Activated CD8-positive, alpha-beta memory T cell treated with anti-CD3 and anti-CD28 coated beads, Interleukin-2, amount 50 U/mL, for 48 hours (primary cell): ENCODE data around the gene TSPAN14.

ENCODE experiments used
- DNase-seq: peaks from one replicate; pipeline ENCODE4 v3.0.0-alpha.2; 2020

TSPAN14 gene

DNA sequence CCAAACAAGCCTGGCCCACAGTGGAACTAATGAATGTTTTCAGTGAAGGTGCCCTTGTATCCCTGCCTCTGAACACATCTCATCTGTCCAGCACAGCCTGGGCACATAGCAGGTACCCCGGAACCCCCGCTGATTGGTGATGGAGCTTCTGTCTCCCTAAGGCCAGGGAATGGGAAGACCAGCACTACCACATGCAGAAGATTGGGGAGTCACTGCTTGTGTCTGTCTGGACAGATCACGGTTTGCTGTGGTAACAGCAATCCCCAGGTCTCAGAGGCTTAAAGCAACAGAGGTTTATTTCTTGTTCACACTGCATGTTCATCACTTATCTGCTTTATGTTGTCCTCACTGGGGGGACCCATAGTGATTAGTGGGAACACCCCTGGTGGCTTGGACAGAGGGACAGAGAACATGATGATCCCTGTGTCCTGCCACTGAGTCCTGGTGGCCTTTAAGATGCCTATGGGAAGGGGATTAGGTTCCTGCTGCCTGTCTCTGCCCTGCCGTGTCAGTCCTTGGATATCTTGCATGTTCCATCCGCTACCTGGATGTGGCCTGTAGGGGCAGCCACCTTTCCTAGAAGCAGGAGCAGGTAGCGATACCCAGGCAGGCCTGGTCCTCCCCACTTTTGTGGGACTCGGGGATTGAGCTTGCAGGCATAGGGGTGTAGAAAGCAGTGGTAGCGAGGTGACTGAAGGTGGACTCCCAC, 3.6 kb downstream of the TSPAN14 start:
- DNase-seq, result no peak

DNA sequence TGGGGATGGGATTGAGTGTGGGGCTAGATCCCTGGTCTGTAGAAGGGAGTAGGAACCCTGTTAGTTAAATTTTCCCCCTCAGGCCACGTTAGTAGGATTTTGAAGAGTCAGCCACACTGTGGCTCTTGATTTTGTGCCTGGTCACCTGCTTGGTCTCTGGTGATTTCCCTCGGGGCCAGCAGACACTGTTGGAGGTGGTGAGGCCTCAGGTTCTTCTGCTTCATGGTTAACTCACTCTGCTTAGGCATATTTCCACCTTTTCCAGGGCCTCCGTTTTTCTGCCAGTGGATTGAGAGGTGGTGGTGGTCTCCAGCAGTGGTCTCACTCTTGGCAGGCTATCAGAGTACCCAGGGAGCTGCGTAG, 4.1 kb downstream of the TSPAN14 start:
- no peak for DNase-seq

DNA sequence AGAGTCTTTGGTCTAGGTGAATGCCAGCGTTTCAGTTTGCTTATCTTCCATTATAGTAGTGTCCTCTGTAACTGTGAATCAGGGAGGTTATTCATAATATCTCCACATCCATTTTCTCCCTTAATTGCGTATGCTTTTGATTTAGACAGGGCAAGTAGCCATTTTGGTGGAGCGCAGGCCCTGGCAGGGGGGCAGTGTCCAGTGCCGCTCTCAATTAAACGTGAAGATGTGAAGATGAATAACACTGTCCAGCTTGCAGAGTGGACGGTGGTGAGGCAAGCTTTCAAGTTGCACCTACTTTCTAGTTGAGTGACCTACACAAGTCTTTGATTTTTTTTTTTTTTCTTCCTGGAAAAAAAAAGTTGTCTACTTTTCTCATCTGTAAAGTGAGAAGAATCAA, 4.5 kb downstream of the TSPAN14 start:
- DNase-seq, result no peak

DNA sequence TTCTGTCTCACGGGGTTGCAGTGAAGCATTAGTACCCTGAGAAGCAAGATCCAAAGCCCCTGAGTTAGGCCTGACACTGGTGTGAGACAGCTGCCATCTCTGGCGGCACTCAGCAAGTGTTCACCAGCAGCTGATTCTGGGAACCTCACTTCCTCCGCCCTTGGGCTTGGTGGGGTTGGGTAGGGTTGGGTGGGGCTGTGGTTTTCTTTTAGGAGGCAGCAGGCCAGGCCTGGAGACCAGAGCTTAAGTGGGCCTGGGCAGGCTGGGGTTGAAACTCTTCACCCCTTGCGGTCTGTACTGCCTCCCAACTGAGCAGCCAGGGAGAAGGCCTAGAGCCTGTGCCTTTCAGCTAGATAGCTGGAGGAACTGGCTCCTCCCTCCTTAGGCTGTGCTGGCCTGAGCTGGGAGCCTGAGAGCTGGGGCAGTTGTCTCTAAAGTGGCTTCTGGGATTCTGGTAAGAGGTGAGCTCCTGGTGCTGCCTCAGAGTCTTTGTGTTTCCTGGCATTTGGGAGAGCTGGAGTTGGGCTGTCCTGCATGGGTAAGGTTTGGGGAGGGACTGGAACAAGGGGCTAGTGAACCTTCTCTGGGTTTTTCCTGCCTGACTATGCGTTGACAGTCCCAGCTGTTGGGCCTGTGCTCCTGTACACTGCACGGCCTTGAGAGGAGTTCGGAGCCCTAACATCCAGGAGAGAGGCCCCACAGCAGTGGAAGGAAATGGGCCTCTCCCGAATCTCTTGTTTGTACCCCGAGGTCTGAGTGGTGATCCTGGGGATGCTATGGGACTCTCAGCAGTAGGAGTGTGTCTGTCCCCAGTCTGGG, 5.1 kb downstream of the TSPAN14 start:
- peak; percentile 77 for DNase-seq

DNA sequence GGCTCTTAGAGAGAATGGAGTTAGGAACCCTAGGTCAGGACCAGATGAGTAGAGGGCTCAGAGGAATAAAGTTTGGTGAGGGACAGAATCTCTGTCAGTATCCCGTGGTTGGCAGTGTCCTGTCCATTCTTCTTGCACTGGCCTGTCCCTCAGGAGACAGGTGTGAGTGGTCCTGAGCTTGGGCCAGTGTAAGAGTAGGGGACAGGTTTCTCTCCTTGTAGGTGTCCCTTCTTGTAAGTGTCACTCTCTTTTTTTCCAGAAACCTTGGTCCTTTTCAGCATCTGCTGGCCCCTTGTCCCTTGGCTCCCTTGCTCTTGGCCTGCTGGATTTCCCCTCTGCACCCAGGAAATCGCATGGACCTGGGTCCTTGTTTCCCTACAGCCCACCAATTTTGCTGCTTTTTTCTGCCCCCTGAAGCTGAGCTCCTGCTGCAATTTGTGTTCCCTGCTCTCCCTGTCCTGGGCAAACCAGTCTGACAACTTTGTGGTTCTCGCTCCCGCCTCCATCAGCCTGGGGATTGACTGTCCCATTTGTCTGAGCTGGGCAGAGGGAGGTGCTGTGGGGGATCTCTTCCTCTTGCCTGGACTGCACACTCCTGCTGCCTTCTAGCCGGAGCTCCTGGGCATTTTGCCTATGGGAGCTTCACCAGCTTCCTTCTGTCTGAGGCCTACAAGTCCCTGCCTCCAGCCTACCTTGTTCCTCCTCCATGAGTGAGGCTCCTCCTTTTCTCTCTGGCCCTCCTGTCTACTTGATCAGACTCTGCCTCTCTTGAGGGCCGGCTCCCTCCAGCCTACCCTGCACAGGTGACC, 6.5 kb downstream of the TSPAN14 start:
- no peak for DNase-seq

DNA sequence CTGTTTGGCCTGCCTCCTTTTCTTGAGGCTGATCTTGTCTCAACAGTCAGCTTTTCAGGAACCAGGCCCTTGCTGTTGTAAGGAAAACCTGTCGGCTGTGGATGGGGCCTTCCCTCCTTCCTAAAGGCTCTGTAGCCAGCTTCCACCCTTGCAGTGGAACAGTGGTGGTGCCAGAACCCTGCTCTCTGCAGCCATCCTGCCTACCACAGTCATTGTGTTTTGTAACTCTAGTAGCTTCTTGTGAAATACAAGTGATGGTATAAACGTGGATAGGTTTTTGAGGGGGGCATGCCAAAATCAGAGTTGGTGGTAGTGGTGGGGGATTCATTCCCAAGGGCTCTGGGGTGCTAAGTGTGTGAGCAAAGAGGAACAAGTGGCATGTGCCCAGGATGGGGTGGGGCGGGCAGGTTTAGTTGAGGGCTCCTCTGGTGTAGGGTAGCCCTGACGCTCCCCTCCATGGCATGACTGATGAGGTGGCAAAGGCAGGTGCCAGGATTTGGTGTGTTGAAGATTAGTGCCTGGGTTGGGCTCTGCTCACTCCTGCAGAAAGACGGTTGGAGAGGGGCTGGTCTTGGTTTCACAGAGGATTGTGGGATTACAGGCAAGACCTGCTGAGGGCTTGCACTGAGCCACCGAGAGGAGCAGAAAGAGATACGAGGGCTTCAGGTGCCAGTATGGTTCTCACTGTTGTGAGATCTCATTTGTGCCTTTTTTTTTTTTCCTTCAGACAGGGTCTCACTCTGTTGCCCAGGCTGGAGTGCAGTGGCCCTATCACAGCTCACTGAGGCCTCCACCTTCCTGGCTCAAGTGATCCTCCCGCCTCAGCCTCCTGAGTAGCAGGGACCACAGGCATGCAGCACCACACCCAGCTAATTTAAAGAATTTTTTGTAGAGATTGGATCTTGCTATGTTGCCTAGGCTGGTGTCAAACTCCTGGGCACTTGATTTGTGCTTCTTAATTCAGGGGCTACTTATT, 7.4 kb downstream of the TSPAN14 start:
- DNase-seq, result no peak

DNA sequence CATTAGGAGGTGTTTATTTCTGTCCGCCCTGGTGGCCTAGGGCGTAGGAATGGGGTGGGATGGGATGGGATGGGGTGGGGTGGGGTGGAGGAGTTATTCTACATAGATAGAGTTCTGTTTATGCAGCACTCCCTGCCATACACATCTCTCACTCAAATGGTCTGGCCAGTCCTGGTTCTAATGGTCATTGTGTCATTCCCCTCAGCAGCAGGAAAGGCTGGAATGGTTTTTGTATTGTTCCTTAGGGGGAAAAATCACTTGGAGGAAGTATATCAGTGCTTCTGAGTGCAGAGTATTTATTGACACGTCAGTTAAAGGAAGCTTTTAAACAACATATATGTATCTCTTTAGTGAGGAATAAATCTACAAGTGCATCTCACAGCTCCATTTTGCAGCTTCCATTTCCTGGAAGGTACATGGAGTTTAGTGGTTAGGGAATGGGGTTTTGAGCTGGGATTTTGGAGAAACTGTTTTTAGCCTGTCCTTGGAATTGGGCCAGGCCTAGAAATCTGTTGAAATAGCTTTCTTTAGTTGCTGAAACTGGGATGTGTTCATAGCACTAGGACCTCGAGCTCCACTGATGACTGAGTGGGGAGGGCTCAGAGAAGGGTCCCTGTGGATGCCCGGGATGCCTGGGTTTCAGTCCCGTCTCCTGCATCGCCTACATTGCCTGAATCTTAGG, 8.3 kb downstream of the TSPAN14 start:
- no peak for DNase-seq

DNA sequence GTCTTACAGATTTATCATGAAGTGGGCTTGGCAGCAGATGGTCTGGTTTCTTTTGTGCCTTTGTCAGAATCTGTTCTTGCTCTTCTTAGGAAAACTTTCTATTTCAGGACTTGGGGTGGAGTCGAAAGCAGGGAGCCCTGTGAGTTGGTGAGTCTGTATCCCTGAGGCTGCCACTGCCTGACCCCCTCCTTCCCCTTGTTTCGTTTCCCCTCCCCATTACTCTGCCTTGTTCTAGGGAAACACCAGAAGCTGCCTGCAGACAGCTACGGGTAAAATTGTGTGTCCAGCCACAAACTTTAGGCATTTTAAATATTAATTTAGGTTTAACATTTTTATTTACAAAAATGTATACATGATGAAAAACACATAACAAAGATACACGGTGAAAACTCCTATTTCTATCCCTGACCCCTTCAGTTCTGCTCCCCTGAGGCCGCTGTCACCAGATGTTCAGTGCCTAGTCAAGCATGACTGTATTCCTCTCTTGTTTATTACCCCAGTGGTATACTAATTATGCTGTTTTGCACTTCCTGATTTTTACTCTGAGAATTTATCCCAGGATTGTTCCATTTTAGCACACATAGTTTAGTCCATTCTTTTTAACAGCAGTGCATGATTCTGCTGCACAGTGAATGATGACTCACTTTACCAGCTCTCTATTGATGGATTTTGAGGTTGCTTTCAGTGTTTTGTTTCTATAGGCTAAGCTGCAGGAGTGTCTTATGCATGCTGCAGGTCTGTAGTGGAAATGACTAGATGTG, 9.1 kb downstream of the TSPAN14 start:
- DNase-seq, result no peak

DNA sequence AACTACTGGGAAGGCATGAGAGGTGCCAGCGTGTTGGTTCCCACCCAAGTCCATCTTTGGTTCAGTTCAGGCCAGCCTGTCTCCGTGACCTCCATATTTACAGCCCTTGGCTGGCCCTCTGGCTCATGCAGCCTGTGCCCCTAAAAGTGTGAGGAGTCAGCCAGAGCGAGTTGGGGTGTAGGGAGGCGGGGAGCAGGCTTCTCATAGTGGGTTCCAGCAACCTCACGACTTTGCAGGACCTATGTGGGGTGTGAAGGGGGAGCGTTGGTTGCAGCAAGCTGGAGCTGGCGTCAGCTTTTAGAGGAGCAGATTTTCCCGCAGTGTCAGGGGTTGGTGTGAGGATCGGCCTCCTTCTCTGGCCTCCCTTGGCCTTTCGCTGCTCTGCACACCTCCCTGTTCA, 9.8 kb downstream of the TSPAN14 start:
- no peak for DNase-seq

DNA sequence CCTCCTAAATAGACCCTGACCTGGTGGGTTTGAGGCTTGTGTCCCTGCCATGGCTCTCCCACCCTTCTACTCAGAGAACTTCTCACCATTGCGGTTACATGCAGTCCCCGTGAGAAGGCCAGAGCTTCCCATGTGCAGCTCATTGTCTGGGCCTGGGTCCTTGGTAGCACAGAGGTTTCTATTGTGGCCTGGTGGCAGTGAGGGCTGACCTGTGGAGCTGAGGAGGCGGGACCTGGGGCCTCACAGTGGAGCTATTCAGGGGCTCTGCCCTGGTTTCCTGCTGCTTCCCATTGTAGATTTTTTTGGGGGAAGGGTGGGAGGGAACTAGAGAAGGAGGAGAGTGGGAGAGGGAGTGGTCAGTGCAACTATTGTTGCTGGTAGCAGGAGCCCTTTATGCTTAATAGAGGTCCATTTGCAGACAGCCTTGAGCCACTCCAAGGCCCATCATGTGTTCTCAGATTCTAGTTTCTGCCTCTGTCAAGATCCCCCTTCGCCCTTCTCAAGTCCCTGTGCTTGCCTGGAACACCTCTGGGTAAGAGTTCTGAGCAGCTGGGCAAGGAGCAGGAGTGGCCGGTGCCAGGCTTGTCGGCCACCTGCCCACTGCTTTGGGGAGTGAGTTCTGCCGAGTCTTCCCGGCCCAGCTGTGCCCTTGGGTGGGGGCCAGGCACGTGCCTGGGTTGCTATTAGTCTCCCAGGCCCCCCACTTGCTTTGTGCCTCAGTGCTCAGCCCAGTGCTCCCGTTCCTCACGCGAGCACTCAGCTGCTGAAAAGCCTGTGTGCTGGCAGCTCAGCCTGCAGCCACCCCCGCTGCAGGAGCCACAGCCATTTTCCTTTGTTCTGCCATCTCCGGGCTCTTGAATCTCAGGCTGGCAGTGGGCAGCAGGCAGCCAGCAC, 10.7 kb downstream of the TSPAN14 start:
- no peak for DNase-seq

DNA sequence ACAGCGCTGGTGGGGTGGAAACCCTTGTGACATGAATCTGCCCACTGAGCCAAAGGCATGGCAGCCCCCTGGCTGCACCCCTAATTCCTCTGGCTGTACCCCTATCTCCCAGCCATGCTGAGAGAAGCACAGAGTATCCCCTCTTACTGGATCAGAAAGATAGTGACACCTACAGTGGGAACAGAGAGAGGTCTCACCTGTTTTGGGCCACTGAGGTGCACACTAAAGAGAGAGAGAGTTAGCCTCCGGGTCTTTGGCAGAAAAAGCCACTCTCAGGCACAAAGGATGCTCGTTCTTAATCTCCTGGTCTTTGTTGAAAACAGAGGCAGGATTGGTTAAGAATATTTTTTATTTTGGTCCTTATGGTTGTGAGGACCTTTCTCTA, 11.3 kb downstream of the TSPAN14 start:
- DNase-seq, result no peak

DNA sequence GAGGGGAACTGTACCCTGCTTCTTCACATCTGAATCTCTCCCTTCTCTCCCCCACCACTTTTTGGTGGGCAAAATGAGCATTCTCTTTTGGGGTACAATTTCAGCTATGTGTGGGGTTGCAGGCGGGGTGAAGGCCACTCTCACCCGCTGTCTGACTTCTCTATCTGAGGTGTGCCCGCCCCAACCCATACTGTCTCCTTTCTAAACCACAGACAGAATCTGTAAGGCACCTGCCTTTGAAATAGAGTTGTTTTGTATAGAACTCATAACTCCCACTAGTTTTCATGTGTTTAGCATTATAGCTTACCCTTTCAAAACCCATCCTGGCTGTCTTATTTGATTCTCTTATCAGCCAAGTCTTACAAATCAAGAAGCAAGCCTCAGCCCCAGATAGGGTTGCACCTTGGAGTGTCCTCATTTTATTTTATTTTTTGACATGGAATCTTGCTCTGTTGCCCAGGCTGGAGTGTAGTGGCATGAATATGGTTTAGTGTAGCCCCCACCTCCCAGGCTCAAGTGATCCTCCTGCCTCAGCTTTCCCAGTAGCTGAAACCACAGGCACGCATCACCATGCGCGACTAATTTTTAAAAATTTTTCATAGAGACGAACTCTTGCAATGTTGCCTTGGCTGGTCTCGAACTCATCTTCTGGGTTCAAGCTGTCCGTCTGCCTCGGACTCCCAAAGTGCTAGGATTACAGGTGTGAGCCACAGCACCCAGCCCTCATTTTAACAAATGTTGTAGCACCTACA, 11.9 kb downstream of the TSPAN14 start:
- no peak for DNase-seq

DNA sequence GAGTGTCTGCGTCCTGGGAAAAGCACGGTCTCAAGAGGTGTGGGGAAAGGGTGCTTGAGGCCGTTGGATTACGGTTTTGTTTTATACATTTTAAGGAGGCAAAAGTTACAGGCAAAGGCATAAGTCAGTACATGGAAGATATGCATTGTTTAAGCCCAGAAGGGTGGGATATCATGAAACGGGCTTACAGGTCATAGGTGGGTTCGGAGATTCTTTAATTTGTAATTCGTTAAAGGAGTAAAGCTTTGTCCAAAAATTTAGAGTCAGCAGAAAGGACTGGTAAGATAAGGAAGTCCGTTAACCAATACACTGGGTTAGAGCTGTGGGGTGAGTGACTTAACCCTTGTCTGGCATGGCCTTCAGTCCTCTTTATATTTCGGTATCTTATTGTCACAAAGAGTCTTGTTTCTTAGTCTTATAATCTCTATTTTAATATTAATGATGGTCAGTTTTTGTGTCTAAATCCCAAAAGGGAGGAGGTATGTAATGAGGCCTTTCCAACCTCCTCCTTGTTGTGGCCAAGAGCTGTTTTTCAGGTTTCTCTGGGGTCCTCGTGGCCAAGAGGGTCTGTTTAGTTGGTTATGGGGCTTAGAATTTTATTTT, 12.7 kb downstream of the TSPAN14 start:
- no peak for DNase-seq

DNA sequence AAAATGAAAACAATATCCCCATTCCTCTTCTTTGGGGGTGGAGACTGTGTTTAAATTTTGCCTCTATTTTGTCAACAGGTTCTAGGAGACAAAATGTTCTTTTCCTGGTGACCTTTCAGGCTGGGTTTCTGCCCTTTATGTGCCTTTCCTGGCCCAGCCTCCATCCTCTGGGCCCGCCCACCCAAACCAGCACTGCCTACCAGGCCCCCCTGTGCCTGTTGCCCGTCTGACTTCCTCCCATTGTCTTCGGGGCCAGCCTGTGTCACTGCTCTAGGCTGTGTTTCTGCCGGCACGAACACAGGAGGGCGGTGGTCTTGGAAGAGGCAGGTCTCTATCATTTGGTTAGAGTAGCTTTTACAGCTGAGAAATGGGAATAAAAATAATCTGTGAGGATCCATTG, 13.9 kb downstream of the TSPAN14 start:
- DNase-seq, result peak; percentile 79

DNA sequence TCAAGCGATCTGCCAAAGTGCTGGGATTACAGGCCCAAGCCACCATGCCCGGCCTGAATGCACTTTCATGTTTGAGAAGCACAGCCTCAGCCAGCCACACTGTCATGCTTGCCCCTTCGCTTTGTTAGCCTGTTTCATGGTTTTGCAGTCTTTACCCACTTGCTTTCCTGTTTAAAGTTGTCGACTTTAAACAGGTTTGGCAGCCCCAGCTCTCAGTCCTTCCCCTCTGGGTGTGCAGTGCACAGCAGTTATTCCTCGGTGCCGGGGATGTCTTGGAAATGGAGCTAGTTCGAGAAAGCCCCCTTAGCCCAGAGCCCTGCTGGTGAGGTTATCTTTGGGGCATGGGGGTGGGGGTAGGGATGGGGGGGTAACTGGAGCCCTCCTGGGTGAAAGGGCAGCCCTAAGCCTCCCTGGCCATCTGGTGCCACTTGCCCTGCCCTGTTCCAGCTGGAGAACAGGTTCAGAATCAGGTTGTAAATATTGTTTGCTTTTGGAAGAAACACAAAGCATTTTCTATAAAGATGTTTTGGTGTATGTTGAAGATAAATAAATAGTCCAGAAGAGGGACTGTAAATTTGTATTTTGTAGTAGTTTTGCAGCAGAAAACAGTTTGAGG, 14.8 kb downstream of the TSPAN14 start:
- no peak for DNase-seq

DNA sequence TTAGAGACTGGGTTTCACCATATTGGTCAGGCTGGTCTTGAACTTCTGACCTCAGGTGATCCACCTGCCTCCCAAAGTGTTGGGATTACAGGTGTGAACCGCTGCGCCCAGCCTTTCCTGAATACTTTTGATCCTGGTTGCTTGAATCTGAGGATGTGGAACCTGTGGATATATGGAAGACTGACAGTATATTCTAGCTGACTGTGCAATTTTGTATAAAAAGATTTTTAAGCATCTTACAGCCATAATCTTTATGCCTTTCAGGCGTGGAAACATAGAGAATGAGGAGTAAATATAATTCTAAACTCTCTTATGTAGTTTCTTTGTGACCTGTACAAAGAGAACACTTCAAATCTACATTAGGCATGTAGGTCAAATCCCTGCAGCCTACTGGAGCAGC, 16.2 kb downstream of the TSPAN14 start:
- no peak for DNase-seq

DNA sequence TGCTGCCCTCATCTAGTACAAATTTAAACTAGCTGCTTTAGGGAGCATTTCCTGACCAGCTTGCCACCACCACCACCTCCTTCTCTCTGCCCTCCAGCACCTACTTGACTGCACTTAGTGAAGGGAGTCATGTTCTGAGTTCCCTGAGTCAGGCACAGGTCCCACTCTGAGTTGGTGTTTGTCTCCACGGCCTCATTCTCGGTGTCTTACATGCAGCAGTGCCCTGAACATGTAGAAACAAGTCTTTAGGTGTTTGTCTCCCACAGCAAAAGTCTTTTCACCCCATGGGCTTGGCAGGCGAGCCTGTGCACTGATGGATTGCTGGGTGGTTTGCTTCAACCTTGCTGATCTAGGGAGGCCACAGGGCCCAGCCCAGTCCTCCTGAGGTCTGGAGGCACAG, 16.9 kb downstream of the TSPAN14 start:
- DNase-seq, result no peak

DNA sequence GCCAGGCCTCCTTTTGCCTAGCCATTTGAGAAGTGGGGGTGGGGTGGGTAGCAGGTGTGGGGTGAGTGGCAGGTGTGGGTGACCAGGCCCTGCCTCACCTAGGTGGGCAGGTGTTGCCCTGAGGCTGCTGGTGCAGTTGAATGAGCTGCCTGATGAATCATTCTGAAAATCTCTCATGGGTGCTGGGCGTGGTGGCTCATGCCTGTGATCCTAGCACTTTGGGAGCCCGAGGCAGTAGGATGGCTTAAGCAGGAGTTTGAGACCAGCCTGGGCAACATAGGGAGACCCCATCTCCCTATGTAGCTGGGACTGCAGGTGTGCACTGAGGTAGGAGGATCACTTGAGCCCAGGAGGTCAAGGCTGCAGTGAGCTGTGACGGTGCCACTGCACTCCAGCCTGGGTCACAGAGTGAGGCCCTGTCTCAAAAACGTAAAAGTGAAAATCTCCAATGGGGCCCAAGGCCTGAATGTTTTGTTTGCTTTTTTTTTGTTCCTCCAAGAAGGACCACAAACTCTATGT, 17.7 kb downstream of the TSPAN14 start:
- peak; percentile 70 for DNase-seq
